Parathyroid adenoma (tissue), 2 donors: ENCODE measurements around the gene DUSP3.

Experiments used
- H2AFZ ChIP-seq: fragments of 300-600 bp; sonication (generic); one replicate; pipeline ENCODE4 v1.7.0; 2017; ENCODE audit warnings: antibody characterized with exemption, mild to moderate bottlenecking
- H3K27ac ChIP-seq: fragments of 300-600 bp; sonication (generic); one replicate; pipeline ENCODE4 v1.7.0; 2017
- H3K27me3 ChIP-seq: fragments of 300-600 bp; sonication (generic); one replicate; pipeline ENCODE4 v1.7.0; 2017; ENCODE audit warnings: low read length; ENCODE audit not compliant: control insufficient read depth, insufficient read depth
- H3K36me3 ChIP-seq: fragments of 300-600 bp; sonication (generic); one replicate; pipeline ENCODE4 v1.7.0; 2017; ENCODE audit warnings: low read length; ENCODE audit not compliant: control insufficient read depth, insufficient read depth
- H3K4me1 ChIP-seq: fragments of 300-600 bp; sonication (generic); one replicate; pipeline ENCODE4 v1.7.0; 2017; ENCODE audit warnings: control low read depth
- H3K4me2 ChIP-seq: fragments of 300-600 bp; sonication (generic); one replicate; pipeline ENCODE4 v1.7.0; 2017; ENCODE audit warnings: low read length
- H3K4me3 ChIP-seq: fragments of 300-600 bp; sonication (generic); one replicate; pipeline ENCODE4 v1.7.0; 2017; ENCODE audit warnings: low read depth, low read length
- H3K79me2 ChIP-seq: fragments of 300-600 bp; sonication (generic); one replicate; pipeline ENCODE4 v1.7.0; 2017; ENCODE audit warnings: control low read depth
- H3K9ac ChIP-seq: fragments of 300-600 bp; sonication (generic); one replicate; pipeline ENCODE4 v1.7.0; 2017; ENCODE audit warnings: mild to moderate bottlenecking
- H3K9me3 ChIP-seq: fragments of 300-600 bp; sonication (generic); one replicate; pipeline ENCODE4 v1.7.0; 2017; ENCODE audit warnings: low read length; ENCODE audit not compliant: control insufficient read depth
- CTCF ChIP-seq: fragments of 300-600 bp; sonication (generic); IDR thresholded peaks from one replicate; pipeline ENCODE4 v1.7.0; 2017; ENCODE audit warnings: antibody characterized with exemption, mild to moderate bottlenecking
- donor health status: primary hyperparathyroidism.

DUSP3 gene

DNA sequence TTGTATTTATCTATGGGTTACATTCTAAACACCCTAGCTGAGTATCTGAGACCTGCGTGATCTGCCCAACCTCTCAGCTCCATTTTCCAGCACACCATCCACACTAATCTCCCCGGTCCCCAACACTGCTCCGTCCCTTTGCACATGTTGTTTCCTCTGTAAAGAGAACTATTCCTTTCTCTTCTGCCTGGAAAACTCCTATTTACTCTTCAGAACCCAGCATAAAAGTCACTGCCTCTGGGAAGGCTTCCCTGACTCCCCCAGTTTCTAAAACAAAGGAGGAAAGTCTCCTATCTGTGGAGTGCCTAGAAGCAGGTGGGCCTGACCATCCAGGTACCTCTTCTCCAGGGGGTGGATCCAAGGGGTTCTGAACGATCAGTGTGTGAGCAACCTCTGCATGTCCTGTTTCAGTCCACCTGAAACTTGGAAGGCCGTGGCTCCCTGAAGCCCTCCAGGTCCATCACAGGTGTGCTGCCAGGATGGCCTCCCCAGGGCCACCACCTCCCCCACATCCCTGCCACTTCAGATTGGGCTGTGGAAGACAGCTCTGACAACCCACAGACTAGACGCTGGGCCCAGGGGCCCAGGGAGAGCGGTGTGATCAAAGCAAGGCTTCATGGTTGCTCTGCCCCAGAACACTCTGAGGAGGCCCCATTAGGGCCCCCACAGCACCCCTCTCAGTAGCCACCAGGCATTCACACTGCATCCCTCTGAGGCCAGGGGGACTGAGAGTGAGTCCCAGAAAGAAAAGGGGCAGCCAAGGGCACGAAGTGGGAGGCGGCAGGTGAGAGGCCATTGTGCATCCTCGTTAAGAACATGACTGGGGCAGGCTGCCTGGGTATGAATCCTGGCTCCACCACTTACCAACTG lies 33.9 kb upstream of the DUSP3 start:
- Histone ChIP-seq H3K9ac (no peak overlapping the region), H3K4me3 (no peak overlapping the region), H3K36me3 (no peaks in the 10 kb centered on the region), H3K79me2 (no peaks in the 10 kb centered on the region), H3K4me2 (no peak overlapping the region), H3K4me1 (no peaks in the 10 kb centered on the region), H2AFZ (no peak overlapping the region), H3K9me3 (no peaks in the 10 kb centered on the region), H3K27ac (no peak overlapping the region), H3K27me3 (no peaks in the 10 kb centered on the region)
- no peak for TF ChIP-seq CTCF

- no peak overlapping the region for H3K9ac ChIP-seq
- H3K27me3 ChIP-seq: no peaks in the 10 kb centered on the region
- H3K4me1 ChIP-seq: no peaks in the 10 kb centered on the region
- no peaks in the 10 kb centered on the region for H3K36me3 ChIP-seq
- no peak for TF ChIP-seq CTCF
- H2AFZ ChIP-seq: no peak overlapping the region
- H3K79me2 ChIP-seq: no peaks in the 10 kb centered on the region
- no peak overlapping the region for H3K27ac ChIP-seq
- H3K4me3 ChIP-seq: no peak overlapping the region
- H3K4me2 ChIP-seq: no peak overlapping the region
- no peaks in the 10 kb centered on the region for H3K9me3 ChIP-seq
These were observed 32.0 kb upstream of the DUSP3 start for GRCh38 chr17:43810823-43811222.

GRCh38 chr17:43810226-43810715 lies 31.5 kb upstream of the DUSP3 start:
- H3K36me3 ChIP-seq: no peaks in the 10 kb centered on the region
- H3K27me3 ChIP-seq: no peaks in the 10 kb centered on the region
- H3K4me2 ChIP-seq: no peak overlapping the region
- no peaks in the 10 kb centered on the region for H3K79me2 ChIP-seq
- H3K27ac ChIP-seq: no peak overlapping the region
- no peaks in the 10 kb centered on the region for H3K9me3 ChIP-seq
- H2AFZ ChIP-seq: no peak overlapping the region
- no peak overlapping the region for H3K4me3 ChIP-seq
- H3K4me1 ChIP-seq: no peaks in the 10 kb centered on the region
- no peak for TF ChIP-seq CTCF
- no peak overlapping the region for H3K9ac ChIP-seq

DNA sequence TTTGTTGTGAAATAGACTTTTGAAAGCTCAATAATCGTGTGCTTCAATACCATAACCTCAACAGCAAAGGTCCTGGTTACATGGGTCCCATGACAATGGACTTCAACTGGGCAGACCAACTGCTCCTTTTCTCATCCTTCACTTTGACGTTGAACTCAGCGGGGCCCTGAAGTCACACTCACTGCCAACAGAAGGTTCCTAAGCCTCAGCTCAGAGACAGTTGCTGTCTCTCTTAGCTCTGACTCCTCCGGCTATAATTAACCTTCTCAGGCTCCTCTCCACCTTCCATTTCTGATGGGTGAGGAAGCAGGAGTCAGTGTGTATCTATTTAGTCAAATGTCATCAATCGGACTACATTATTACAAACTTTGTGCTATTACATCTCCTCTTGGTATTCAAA lies 30.3 kb upstream of the DUSP3 start:
- Histone ChIP-seq H3K9ac (no peak overlapping the region), H3K4me2 (no peak overlapping the region), H2AFZ (no peak overlapping the region), H3K4me3 (no peak overlapping the region), H3K36me3 (no peaks in the 10 kb centered on the region), H3K27me3 (no peaks in the 10 kb centered on the region), H3K4me1 (no peaks in the 10 kb centered on the region), H3K9me3 (no peaks in the 10 kb centered on the region), H3K27ac (no peak overlapping the region), H3K79me2 (no peaks in the 10 kb centered on the region)
- TF ChIP-seq CTCF: no peak

DNA sequence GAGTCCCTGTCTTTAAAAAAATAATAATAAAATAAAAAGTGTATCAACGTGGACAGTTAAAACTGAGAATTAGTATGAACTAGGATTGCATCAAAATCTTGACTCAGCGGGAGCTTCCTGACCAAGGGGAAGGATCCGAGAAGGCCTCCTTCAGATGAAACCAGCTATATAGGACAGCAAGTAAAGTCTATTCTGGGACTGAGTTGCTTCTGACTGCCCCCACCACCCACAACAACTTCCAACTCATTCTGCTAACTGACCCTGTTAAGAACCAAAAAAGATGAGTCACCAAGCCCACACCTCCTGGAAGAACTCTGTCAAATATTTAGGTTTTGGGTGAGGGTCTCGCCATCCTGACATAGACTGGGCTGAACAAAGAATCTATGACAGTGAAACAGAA lies 29.3 kb upstream of the DUSP3 start:
- no peaks in the 10 kb centered on the region for H3K36me3 ChIP-seq
- no peak overlapping the region for H2AFZ ChIP-seq
- H3K79me2 ChIP-seq: no peaks in the 10 kb centered on the region
- no peak overlapping the region for H3K4me3 ChIP-seq
- H3K9me3 ChIP-seq: no peaks in the 10 kb centered on the region
- no peak overlapping the region for H3K27ac ChIP-seq
- H3K27me3 ChIP-seq: no peaks in the 10 kb centered on the region
- no peak overlapping the region for H3K9ac ChIP-seq
- no peak for TF ChIP-seq CTCF
- H3K4me2 ChIP-seq: no peak overlapping the region
- no peaks in the 10 kb centered on the region for H3K4me1 ChIP-seq
